Osteocyte (in vitro differentiated cells): ENCODE results near the gene TCF25. TPM values are rescaled to one million over a fixed set of nuclear protein-coding genes. Genes with fewer than 3 reads are reported as not detected.

Experiments
- DNase-seq: peaks from one replicate; pipeline ENCODE4 v3.0.0; 2021; ENCODE audit warnings: mixed read lengths; ENCODE audit not compliant: unreplicated experiment; ENCODE audit errors: extremely low spot score
- H3K27ac Mint-ChIP-seq: one replicate; pipeline ENCODE4 v1.8.0; 2021; ENCODE audit warnings: mild to moderate bottlenecking, mixed read lengths; ENCODE audit not compliant: unreplicated experiment
- H3K27me3 Mint-ChIP-seq: one replicate; pipeline ENCODE4 v1.8.0; 2021; ENCODE audit warnings: mixed read lengths; ENCODE audit not compliant: unreplicated experiment
- H3K36me3 Mint-ChIP-seq: one replicate; pipeline ENCODE4 v1.8.0; 2021; ENCODE audit warnings: mixed read lengths; ENCODE audit not compliant: unreplicated experiment
- H3K4me1 Mint-ChIP-seq: one replicate; pipeline ENCODE4 v1.8.0; 2021; ENCODE audit warnings: mixed read lengths; ENCODE audit not compliant: unreplicated experiment
- H3K4me3 Mint-ChIP-seq: one replicate; pipeline ENCODE4 v1.8.0; 2021; ENCODE audit warnings: mild to moderate bottlenecking, moderate library complexity, mixed read lengths; ENCODE audit not compliant: unreplicated experiment
- H3K9me3 Mint-ChIP-seq: one replicate; pipeline ENCODE4 v1.8.0; 2021; ENCODE audit warnings: mixed read lengths; ENCODE audit not compliant: unreplicated experiment
- CTCF ChIP-seq: fragments of 200-600 bp; sonication (generic); IDR thresholded peaks from 2 replicates; pipeline ENCODE4 v1.5.0; 2021; ENCODE audit warnings: antibody characterized with exemption, mild to moderate bottlenecking, moderate library complexity
- total RNA-seq: library from RNA; stranded (reverse); gene quantifications from 2 replicates; pipeline ENCODE4 v1.2.1, GENCODE V29; 2021

TCF25 gene
- total RNA-seq, 1 donor from 2014 or later: 251 TPM

- H3K4me3 Mint-ChIP-seq: no peak overlapping the region
- TF ChIP-seq CTCF: no peak
- no peaks in the 10 kb centered on the region for H3K9me3 Mint-ChIP-seq
- DNase-seq: no peak
- H3K36me3 Mint-ChIP-seq: no peaks in the 10 kb centered on the region
- no peak overlapping the region for H3K27ac Mint-ChIP-seq
- H3K27me3 Mint-ChIP-seq: no peaks in the 10 kb centered on the region
- H3K4me1 Mint-ChIP-seq: no peaks in the 10 kb centered on the region
Measured at GRCh38 chr16:89853306-89853993, 19.9 kb upstream of the TCF25 start.

- H3K27me3 Mint-ChIP-seq: no peaks in the 10 kb centered on the region
Measured at GRCh38 chr16:89855301-89855945, 18.0 kb upstream of the TCF25 start.

GRCh38 chr16:89855986-89856385, 17.4 kb upstream of the TCF25 start:
- Mint-ChIP-seq H3K4me1 (no peaks in the 10 kb centered on the region), H3K9me3 (no peaks in the 10 kb centered on the region), H3K36me3 (no peaks in the 10 kb centered on the region), H3K27ac (no peak overlapping the region), H3K4me3 (no peak overlapping the region), H3K27me3 (no peaks in the 10 kb centered on the region)
- TF ChIP-seq CTCF: no peak
- DNase-seq: no peak

More at GRCh38 chr16:89855301-89855945, 18.0 kb upstream of the TCF25 start:
- Mint-ChIP-seq H3K36me3 (no peaks in the 10 kb centered on the region), H3K4me3 (no peak overlapping the region), H3K27ac (no peak overlapping the region), H3K9me3 (no peaks in the 10 kb centered on the region), H3K4me1 (no peaks in the 10 kb centered on the region)
- no peak for DNase-seq
- no peak for TF ChIP-seq CTCF

- TF ChIP-seq CTCF: no peak
- H3K27me3 Mint-ChIP-seq: no peaks in the 10 kb centered on the region
- H3K4me3 Mint-ChIP-seq: no peak overlapping the region
- H3K9me3 Mint-ChIP-seq: no peaks in the 10 kb centered on the region
- DNase-seq: no peak
- H3K36me3 Mint-ChIP-seq: no peaks in the 10 kb centered on the region
- H3K27ac Mint-ChIP-seq: no peak overlapping the region
- H3K4me1 Mint-ChIP-seq: peaks cover 13% of the 10 kb centered on the region
Measured at GRCh38 chr16:89858973-89859614, 14.3 kb upstream of the TCF25 start.

- H3K9me3 Mint-ChIP-seq: no peaks in the 10 kb centered on the region
- no peak overlapping the region for H3K4me3 Mint-ChIP-seq
- no peak for DNase-seq
- H3K27me3 Mint-ChIP-seq: no peaks in the 10 kb centered on the region
- peaks cover 18% of the 10 kb centered on the region for H3K4me1 Mint-ChIP-seq
- H3K36me3 Mint-ChIP-seq: no peaks in the 10 kb centered on the region
- no peak overlapping the region for H3K27ac Mint-ChIP-seq
- TF ChIP-seq CTCF: no peak
Measured at GRCh38 chr16:89859615-89860007, 13.8 kb upstream of the TCF25 start.
